K562 (cell line): ENCODE measurements around the gene CDSN. TPM values are rescaled to one million over a fixed set of nuclear protein-coding genes. Genes with fewer than 3 reads are reported as not detected.

Experiments used
- CHD1 ChIP-seq: fragments of 200-600 bp; sonication (generic); IDR thresholded peaks from one replicate; pipeline ENCODE4 v1.6.1; 2012; ENCODE audit warnings: mild to moderate bottlenecking, moderate library complexity, low read length, inconsistent platforms
- FOXK2 ChIP-seq, 2 experiments: fragments of 450-650 bp; IDR thresholded peaks in 1 of 2; conservative IDR thresholded peaks in 1 of 2; 2 replicates each; pipeline ENCODE4 v1.6.1; 2016; ENCODE audit warnings: low read depth in 2 of 2, mild to moderate bottlenecking in 1 of 2
- GABPB1 ChIP-seq: sonication (generic); formaldehyde crosslinking; IDR thresholded peaks from 2 replicates; pipeline ENCODE4 v1.8.0; 2022; ENCODE audit warnings: mild to moderate bottlenecking, missing genetic modification reagents
- NFRKB ChIP-seq: fragments of 450-650 bp; IDR thresholded peaks from 2 replicates; pipeline ENCODE4 v1.6.1; 2016; ENCODE audit warnings: low read depth
- PHF21A ChIP-seq: fragments of 450-650 bp; IDR thresholded peaks from 2 replicates; pipeline ENCODE4 v1.6.1; 2017; ENCODE audit warnings: low read depth, borderline replicate concordance
- SIX5 ChIP-seq, 2 experiments: IDR thresholded peaks; 2 replicates each; pipeline ENCODE4 v1.6.1; 2011; ENCODE audit warnings: low read length in 2 of 2, borderline replicate concordance in 1 of 2, low read depth in 1 of 2, mild to moderate bottlenecking in 1 of 2, moderate library complexity in 1 of 2; ENCODE audit not compliant: insufficient read depth in 1 of 2
- SMARCB1 ChIP-seq: IDR thresholded peaks from 2 replicates; pipeline ENCODE4 v1.6.1; 2011; ENCODE audit warnings: improper control_type of control experiment, low read depth; ENCODE audit not compliant: insufficient read length
- ZKSCAN8 ChIP-seq: fragments of 200-800 bp; sonication (Bioruptor generic); IDR thresholded peaks from 2 replicates; pipeline ENCODE4 v1.6.1; 2016; ENCODE audit warnings: missing genetic modification characterization, missing compliant biosample characterization
- ZSCAN32 ChIP-seq: fragments of 450-650 bp; formaldehyde crosslinking; IDR thresholded peaks from 2 replicates; pipeline ENCODE4 v1.4.0; 2020; ENCODE audit warnings: mild to moderate bottlenecking, moderate library complexity
- polyA plus RNA-seq, 8 experiments: library from polyadenylated mRNA; depleted of rRNA in 4 of 8; stranded (reverse) in 5 of 8; unstranded in 3 of 8; fragments of >200 nt; fragmentation: Nextera tagmentation in 2 of 8; fragmentation: Illumina TruSeq in 1 of 8; extraction: Ambion mirVana in 2 of 8; extraction: Trizol in 1 of 8; gene quantifications; 2 replicates each; pipeline versions ENCODE4 v1.2.1 to v1.2.3, GENCODE V29; 2011 to 2014; ENCODE audit warnings: inconsistent platforms in 1 of 8, missing spikeins in 1 of 8
- total RNA-seq, 7 experiments: library from RNA; depleted of rRNA in 6 of 7; stranded (reverse); fragments of >200 nt in 6 of 7; fragmentation: Illumina TruSeq in 2 of 7; extraction: Trizol in 2 of 7; gene quantifications; 2 replicates each; pipeline versions ENCODE4 v1.2.1 to v1.2.3, GENCODE V29; 2011 to 2021; ENCODE audit warnings: low replicate concordance in 1 of 7
- TF ChIP-seq, protein P1 (sequence below): IDR thresholded peaks from 2 replicates; pipeline ENCODE4 v1.6.1; 2016; ENCODE audit warnings: missing genetic modification characterization, missing compliant biosample characterization
- TF ChIP-seq, protein P2 (sequence below): fragments of 250-450 bp; sonication (Bioruptor Pico); IDR thresholded peaks from 2 replicates; pipeline ENCODE4 v1.5.0; 2021; ENCODE audit warnings: mild to moderate bottlenecking, moderate library complexity
- TF ChIP-seq, protein P3 (sequence below): fragments of 450-650 bp; IDR thresholded peaks from one replicate; pipeline ENCODE4 v1.6.1; 2018; ENCODE audit warnings: mild to moderate bottlenecking, moderate library complexity; ENCODE audit not compliant: partially characterized antibody
- TF ChIP-seq, protein P4 (sequence below): IDR thresholded peaks from 2 replicates; pipeline ENCODE4 v1.6.1; 2014; ENCODE audit warnings: antibody characterized with exemption
- TF ChIP-seq, protein P5 (sequence below): fragments of 250-450 bp; sonication (Bioruptor Pico); IDR thresholded peaks from 2 replicates; pipeline ENCODE4 v1.5.0; 2021; ENCODE audit warnings: mild to moderate bottlenecking, borderline replicate concordance
- TF ChIP-seq, protein P6 (sequence below): fragments of 450-650 bp; formaldehyde crosslinking; IDR thresholded peaks from 2 replicates; pipeline ENCODE4 v1.4.0; 2022; ENCODE audit warnings: missing genetic modification characterization

The CDSN gene
- total and polyA plus RNA-seq, 9 of the 15 experiments (the other 6 are each of a cell fraction or from before 2014, with no cell fraction given): not detected

DNA sequence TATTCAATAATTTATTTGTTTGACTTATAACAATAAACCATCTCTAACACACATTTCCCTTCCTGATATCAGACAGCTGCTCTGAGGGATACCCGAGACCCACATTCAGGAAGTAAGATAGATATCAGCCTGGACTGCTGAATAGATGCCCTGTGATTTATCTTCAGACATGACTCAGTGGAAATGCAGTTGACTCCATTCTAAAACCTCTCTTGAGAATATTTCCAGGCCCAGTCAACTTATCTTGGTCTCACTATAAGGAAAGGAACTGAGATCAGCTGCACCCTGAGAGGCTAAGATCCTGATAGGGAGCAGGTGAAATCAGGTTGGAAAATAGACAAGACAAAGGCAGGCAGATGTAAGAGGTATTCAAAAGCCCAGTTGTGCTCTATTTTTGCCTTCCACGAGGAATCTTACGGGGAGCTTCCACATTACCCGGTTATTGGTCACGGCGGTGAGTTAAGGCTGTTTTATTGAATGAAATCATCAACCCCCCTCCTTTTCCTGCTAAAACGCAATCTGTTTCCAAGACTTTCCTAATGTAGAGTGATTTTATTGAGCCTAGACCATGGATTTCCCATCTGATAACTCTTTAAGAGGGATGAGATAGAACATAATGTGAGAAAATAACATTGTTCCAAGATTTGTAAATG, 33.3 kb downstream of the CDSN start (continued):
- TF ChIP-seq, protein P1, sequence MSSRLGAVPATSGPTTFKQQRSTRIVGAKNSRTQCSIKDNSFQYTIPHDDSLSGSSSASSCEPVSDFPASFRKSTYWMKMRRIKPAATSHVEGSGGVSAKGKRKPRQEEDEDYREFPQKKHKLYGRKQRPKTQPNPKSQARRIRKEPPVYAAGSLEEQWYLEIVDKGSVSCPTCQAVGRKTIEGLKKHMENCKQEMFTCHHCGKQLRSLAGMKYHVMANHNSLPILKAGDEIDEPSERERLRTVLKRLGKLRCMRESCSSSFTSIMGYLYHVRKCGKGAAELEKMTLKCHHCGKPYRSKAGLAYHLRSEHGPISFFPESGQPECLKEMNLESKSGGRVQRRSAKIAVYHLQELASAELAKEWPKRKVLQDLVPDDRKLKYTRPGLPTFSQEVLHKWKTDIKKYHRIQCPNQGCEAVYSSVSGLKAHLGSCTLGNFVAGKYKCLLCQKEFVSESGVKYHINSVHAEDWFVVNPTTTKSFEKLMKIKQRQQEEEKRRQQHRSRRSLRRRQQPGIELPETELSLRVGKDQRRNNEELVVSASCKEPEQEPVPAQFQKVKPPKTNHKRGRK (tag): no peak
- TF ChIP-seq SIX5 (IDR thresholded peaks at IDR 0.05; ENCODE audit: borderline replicate concordance in 1 of 2, insufficient read depth in 1 of 2, low read depth in 1 of 2, low read length in 2 of 2): no peak
- TF ChIP-seq, protein P2, sequence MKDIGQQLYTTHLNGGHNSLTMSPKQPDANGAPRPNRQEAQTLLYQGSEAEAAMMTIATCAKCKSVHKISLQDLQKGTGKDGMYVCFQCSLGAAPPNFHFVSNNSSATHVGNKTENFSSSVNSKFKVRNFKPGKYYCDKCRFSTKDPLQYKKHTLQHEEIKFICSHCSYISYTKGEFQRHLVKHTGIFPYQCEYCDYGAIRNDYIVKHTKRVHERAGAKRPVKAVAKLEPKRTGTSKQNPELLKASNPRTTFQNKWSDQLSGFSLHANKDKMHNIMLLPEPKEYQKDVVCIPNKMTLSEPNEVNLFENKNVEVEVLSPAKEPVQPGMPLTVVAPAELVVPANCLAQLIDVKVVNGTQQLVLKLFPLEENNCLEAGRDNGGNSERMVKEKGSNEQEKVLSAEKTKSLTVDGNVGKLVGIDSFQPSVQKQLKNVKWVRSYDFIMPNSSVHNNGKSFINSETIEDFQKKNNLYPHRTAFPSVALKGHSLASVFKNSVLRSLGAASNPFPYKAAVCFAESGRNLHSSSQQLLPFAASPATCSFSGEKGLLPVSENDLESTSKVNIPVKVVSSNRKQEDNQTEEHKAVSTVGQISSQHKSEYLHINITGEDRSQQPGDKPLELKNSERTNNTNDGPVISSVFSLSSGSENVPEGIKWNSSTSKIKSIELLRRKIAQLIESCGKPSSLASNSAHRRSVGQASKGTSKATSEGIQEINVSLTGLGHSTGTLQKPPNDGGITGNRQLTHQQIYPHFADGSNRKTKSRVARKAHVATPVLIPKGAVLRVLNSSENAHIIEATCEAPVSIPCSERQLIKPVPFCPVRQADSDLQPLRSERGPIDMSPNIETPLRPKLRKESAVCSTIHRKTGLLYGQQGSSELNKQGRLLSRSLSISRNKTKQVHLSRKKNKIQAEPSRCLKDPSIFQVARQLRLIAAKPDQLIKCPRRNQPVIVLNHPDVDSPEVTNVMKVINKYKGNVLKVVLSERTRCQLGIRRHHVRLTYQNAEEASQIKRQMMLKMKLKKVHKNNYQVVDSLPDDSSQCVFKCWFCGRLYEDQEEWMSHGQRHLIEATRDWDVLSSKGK (CRISPR knock-in tag): no peak
- TF ChIP-seq, protein P3, sequence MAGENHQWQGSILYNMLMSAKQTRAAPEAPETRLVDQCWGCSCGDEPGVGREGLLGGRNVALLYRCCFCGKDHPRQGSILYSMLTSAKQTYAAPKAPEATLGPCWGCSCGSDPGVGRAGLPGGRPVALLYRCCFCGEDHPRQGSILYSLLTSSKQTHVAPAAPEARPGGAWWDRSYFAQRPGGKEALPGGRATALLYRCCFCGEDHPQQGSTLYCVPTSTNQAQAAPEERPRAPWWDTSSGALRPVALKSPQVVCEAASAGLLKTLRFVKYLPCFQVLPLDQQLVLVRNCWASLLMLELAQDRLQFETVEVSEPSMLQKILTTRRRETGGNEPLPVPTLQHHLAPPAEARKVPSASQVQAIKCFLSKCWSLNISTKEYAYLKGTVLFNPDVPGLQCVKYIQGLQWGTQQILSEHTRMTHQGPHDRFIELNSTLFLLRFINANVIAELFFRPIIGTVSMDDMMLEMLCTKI: no peak
- TF ChIP-seq, protein P4, sequence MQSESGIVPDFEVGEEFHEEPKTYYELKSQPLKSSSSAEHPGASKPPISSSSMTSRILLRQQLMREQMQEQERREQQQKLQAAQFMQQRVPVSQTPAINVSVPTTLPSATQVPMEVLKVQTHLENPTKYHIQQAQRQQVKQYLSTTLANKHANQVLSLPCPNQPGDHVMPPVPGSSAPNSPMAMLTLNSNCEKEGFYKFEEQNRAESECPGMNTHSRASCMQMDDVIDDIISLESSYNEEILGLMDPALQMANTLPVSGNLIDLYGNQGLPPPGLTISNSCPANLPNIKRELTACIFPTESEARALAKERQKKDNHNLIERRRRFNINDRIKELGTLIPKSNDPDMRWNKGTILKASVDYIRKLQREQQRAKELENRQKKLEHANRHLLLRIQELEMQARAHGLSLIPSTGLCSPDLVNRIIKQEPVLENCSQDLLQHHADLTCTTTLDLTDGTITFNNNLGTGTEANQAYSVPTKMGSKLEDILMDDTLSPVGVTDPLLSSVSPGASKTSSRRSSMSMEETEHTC: no peak
- TF ChIP-seq CHD1: no peak
- TF ChIP-seq, protein P5, sequence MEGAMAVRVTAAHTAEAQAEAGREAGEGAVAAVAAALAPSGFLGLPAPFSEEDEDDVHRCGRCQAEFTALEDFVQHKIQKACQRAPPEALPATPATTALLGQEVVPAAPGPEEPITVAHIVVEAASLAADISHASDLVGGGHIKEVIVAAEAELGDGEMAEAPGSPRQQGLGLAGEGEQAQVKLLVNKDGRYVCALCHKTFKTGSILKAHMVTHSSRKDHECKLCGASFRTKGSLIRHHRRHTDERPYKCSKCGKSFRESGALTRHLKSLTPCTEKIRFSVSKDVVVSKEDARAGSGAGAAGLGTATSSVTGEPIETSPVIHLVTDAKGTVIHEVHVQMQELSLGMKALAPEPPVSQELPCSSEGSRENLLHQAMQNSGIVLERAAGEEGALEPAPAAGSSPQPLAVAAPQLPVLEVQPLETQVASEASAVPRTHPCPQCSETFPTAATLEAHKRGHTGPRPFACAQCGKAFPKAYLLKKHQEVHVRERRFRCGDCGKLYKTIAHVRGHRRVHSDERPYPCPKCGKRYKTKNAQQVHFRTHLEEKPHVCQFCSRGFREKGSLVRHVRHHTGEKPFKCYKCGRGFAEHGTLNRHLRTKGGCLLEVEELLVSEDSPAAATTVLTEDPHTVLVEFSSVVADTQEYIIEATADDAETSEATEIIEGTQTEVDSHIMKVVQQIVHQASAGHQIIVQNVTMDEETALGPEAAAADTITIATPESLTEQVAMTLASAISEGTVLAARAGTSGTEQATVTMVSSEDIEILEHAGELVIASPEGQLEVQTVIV (CRISPR knock-in tag): no peak
- TF ChIP-seq SMARCB1: no peak
- no peak for TF ChIP-seq ZSCAN32 (CRISPR knock-in tag)
- no peak for TF ChIP-seq ZKSCAN8 (CRISPR knock-in tag)
- TF ChIP-seq PHF21A: no peak
- TF ChIP-seq NFRKB: no peak
- no peak for TF ChIP-seq FOXK2 (conservative IDR thresholded peaks at IDR 0.05 in 1 of 2, IDR thresholded peaks at IDR 0.05 in 1 of 2; ENCODE audit: low read depth in 2 of 2)
- TF ChIP-seq, protein P6, sequence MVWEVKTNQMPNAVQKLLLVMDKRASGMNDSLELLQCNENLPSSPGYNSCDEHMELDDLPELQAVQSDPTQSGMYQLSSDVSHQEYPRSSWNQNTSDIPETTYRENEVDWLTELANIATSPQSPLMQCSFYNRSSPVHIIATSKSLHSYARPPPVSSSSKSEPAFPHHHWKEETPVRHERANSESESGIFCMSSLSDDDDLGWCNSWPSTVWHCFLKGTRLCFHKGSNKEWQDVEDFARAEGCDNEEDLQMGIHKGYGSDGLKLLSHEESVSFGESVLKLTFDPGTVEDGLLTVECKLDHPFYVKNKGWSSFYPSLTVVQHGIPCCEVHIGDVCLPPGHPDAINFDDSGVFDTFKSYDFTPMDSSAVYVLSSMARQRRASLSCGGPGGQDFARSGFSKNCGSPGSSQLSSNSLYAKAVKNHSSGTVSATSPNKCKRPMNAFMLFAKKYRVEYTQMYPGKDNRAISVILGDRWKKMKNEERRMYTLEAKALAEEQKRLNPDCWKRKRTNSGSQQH (CRISPR knock-in tag): no peak
- TF ChIP-seq GABPB1 (CRISPR knock-in tag): no peak
